Activated CD8-positive, alpha-beta memory T cell treated with anti-CD3 and anti-CD28 coated beads for 24 hours (primary cell): ENCODE data around the gene SLC9A9.
"Not testable (repeated sequence)": the region's sequence is repeated elsewhere in the genome, so short reads cannot be mapped to it uniquely, and the experiment has no call there.

Experiments used
- DNase-seq: peaks from one replicate; pipeline ENCODE4 v3.0.0-alpha.2; 2020

Gene SLC9A9

GRCh38 chr3:143751643-143752178 lies 96.6 kb downstream of the SLC9A9 start:
- DNase-seq: peak; percentile 69

- no peak for DNase-seq
These were observed 97.4 kb downstream of the SLC9A9 start for GRCh38 chr3:143750841-143751240.

GRCh38 chr3:143749926-143750325 lies 98.3 kb downstream of the SLC9A9 start:
- DNase-seq: no peak

- DNase-seq: no peak
These were observed 111.2 kb downstream of the SLC9A9 start for GRCh38 chr3:143737065-143737464.

DNA sequence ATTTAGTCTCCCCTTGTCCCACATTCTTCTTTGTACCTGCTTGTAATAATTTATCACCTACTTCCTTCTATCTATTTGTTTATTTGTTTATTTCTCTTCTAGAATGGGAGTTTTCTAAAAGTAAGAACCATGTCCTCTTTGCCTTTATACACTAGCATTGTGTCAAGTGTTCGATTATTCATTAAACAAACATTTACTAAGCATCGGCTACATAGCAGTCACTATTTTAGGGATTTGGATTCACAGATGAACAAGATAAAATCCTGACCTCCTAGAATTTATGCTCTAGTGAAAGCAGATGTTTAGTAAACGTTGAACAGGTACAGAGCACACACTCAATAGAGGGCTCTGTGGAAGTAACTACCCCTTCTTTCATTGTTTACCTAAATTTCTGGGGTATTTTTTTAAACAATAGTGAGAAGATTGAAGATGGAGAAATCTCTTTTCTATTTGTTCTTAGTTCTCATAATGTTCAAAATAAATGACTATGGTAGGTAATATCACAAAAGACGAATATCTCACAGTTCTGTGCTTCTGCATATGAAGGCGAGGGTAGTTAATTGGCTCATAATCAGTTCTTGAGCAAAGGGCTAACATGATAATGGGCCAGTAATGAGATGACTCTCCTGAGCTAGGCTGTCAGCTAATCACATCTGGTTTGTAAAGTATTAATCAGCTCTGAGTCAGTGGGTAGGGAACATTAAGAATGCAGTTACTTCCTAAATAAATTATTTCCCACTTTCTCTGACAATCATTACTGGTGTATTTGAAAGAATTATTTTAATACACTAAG lies 111.9 kb downstream of the SLC9A9 start:
- DNase-seq: no peak

DNA sequence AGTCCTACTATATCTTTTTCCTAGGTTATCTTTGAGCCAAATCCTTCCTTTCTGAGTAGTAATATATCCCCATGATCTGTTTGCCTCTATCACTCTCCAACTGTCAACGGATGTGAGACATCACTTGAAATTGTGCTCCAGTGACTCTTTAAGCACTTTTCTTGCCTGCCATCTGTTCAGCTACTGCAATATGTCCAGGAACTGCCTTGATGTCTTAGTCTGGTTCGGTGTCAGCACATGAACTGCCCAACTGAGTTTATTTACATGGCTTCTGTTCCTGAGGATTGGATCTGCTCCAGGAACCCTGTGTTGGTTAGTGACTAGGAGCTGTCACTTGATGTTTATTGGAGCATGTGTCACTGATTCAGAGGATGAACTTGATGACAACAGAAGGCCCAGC lies 116.5 kb downstream of the SLC9A9 start:
- no peak for DNase-seq

- no peak for DNase-seq
These were observed 116.9 kb downstream of the SLC9A9 start for GRCh38 chr3:143731320-143731719.

- DNase-seq: no peak
These were observed 120.9 kb downstream of the SLC9A9 start for GRCh38 chr3:143727391-143727790.

GRCh38 chr3:143726727-143727126 lies 121.5 kb downstream of the SLC9A9 start:
- no peak for DNase-seq

GRCh38 chr3:143720381-143720780 lies 127.9 kb downstream of the SLC9A9 start:
- DNase-seq: no peak

GRCh38 chr3:143718463-143718862 lies 129.8 kb downstream of the SLC9A9 start:
- DNase-seq: no peak

DNA sequence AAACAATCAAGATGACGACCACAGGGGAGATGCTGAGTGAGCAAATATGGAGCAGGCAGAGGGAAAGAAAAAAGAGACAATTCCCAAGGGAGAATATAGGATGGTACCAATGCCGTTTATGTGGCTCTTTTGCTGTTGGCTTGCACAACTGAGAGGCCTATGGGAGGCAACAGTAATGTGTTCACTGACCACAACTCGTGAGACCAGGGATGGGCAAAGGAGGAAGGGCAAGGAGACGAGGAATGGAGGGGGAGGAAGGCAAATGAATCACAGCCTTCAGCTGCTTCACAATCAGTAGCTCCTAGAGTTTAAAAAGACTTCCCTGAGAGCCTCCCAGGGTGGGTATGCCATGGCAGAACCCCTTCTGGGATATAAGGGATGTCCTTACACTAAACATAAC lies 131.5 kb downstream of the SLC9A9 start:
- DNase-seq: no peak

DNA sequence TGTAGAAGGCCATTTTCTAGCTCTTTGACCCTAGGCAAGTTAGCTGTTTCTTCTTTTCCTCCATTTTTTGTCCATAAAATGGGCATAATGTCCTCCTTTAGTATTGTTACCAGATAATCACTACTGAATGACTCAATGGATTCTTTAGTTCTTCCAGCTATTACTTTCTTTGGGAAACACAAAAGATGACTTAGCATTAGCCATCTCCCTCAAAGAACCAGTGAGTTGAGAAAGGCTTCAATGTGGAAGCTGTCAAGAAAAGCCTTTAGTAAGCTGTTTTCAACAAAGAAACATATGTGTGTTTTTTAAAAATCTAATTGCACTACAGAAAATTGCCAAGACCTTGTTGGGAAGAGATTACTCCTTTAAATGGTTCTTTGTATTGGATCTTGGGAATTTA lies 135.7 kb downstream of the SLC9A9 start:
- DNase-seq: no peak

GRCh38 chr3:143707848-143708247 lies 140.4 kb downstream of the SLC9A9 start:
- DNase-seq: no peak

DNA sequence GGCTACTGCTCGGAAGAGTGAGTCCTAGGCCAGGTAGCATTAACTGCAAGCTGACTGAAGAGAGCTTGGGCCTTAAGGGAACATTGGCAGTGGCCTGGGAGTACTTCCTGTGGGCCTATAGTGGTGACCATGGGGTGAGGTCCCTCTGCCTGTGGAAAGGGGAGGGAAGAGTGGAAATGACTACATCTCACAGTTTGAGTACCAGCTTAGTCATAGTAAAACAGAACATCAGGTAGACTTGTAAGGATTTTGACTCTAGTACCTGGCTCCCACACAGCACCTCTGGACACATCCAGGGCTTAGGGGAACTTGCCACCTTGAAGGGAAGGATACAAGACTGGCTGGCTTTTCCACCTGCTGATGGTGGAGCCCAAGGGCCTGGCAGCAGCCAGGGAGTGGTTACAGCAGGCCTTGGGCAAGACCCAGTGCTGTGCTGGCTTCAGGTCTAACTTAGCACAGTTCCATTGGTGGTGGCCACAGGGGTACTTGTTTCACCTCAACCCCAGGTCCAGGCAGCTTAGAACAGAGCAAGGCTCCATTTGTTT lies 147.8 kb downstream of the SLC9A9 start:
- no peak for DNase-seq

DNA sequence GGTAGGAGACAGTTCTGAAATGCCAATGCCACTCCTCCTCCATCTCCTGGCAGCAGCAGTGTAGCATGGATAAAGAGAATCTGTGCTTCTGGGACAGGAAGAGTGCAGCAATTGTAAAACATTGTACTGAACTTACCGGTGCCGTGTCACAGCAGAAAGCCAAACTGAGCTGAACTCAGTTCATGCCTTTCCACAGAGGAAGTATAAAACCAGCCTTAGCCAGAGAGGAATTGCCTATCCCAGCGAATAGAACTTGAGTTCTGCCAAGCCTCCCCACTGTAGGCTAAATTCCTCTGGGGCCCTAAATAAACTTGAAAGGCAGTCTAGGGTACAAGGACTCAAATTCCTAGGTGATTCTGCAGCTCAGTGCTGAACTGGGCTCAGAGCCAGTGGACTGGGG lies 148.8 kb downstream of the SLC9A9 start:
- no peak for DNase-seq

- DNase-seq: no peak
These were observed 149.5 kb downstream of the SLC9A9 start for GRCh38 chr3:143698682-143699303.

DNA sequence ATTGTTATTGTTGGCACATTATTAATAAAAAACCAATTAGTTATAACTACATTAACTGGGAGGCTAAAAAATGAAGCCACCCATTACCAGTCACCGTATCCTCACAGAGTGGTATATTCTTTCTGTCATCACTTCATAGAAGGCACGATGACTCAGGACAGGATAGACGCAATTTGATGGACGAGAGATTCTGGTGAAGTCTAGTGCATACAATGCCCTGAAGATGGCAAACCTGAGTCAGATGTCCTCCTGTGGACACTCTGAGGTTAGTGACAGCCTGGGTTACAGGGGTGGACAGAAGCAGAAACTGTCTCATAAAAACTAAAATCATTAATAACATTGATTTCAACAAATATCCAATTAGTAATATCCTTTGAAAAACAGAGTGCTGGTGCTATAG lies 150.3 kb downstream of the SLC9A9 start:
- no peak for DNase-seq

DNA sequence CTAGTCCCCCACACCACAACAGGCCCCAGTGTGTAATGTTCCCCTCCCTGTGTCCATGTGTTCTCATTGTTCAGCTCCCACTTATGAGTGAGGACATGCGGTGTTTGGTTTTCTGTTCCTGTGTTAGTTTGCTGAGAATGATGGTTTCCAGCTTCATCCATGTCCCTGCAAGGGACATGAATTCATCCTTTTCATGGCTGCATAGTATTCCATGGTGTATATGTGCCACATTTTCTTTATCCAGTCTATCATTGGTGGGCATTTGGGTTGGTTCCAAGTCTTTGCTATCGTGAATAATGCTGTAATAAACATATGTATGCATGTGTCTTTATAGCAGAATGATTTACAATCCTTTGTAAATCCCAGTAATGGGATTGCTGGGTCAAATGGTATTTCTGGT lies 152.9 kb downstream of the SLC9A9 start:
- not testable (repeated sequence) for DNase-seq

- no peak for DNase-seq
These were observed 154.8 kb downstream of the SLC9A9 start for GRCh38 chr3:143693506-143693905.

GRCh38 chr3:143686638-143687197 lies 161.6 kb downstream of the SLC9A9 start:
- DNase-seq: no peak

- no peak for DNase-seq
These were observed 162.8 kb downstream of the SLC9A9 start for GRCh38 chr3:143685491-143685890.

- no peak for DNase-seq
These were observed 170.8 kb downstream of the SLC9A9 start for GRCh38 chr3:143677430-143677829.

DNA sequence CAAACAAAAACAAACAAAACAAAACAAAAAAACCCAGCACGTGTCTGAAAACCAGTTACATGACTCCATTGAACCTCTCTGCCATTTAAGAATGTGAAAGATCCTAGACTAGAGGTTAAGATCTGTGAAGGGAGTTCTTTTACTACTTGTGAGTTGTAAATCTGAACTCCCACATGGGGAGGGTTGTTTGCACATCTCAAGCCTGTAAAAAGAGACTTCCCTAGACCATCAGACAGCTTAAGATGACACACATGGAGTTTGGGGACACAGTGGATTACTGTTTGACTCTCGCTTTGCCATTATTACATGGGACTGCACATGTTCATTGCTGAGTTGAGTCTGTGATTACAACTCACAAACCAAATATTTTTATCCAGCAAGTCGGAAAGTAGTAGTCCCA lies 171.5 kb downstream of the SLC9A9 start:
- DNase-seq: no peak
